ENCODE results near the gene NBPF3. TPM values are rescaled to one million over a fixed set of nuclear protein-coding genes. Genes with fewer than 3 reads are reported as not detected.

The NBPF3 gene
- total and polyA plus RNA-seq, 2 donors from 2014 or later = 5.5 to 12.0 TPM

- TF ChIP-seq CTCF (IDR thresholded peaks at IDR 0.05; ENCODE audit: borderline replicate concordance, extremely low read depth, insufficient read depth) = peak; percentile 74
- H3K36me3 ChIP-seq (ENCODE audit: control insufficient read depth in 2 of 3, insufficient read depth in 3 of 3, low read length in 3 of 3) = no peaks in the 10 kb centered on the region
- DNase-seq (peak; percentile 70 to 87 (median 79)), FAIRE-seq (no peak)
- peak overlapping the region in 2 of 3 donors; percentile 39 to 44 for H3K4me3 ChIP-seq (ENCODE audit: low read length in 3 of 3)
- no peak overlapping the region for H3K9ac ChIP-seq (ENCODE audit: low read length in 3 of 3)
- peaks cover 0 to 15% (median 0%) of the 10 kb centered on the region in 3 donors for H3K4me1 ChIP-seq (ENCODE audit: control insufficient read depth in 2 of 3, insufficient read depth in 2 of 3, low read depth in 1 of 3, low read length in 3 of 3)
- no peaks in the 10 kb centered on the region for H3K27me3 ChIP-seq (ENCODE audit: control insufficient read depth, insufficient read depth, low read length)
- H3K27ac ChIP-seq (ENCODE audit: low read depth in 2 of 2, low read length in 2 of 2) = no peak overlapping the region
- intact Hi-C loops (cut with DNase I) = no loop called here
- H3K9me3 ChIP-seq (ENCODE audit: control insufficient read depth in 2 of 3, insufficient read depth in 1 of 3, low read length in 3 of 3) = no peaks in the 10 kb centered on the region
Measured at GRCh38 chr1:21508580-21509350, 68.8 kb downstream of the NBPF3 start.

GRCh38 chr1:21509351-21510112 lies 69.6 kb downstream of the NBPF3 start, which contains the start of gene ALPL:
ALPL (plus strand) TSS chr1:21509423; CDS start chr1:21554082, 44,659 bp downstream.
- DNase-seq (peak in 3 of 5 donors; percentile 31 to 61 (median 34)), FAIRE-seq (no peak)
- Histone ChIP-seq H3K9ac (ENCODE audit: low read length in 3 of 3) (no peak within 1 kb of the TSS), H3K9me3 (ENCODE audit: control insufficient read depth in 2 of 3, insufficient read depth in 1 of 3, low read length in 3 of 3) (no peaks in the 10 kb centered on the region), H3K4me1 (ENCODE audit: control insufficient read depth in 2 of 3, insufficient read depth in 2 of 3, low read depth in 1 of 3, low read length in 3 of 3) (peaks cover 0 to 15% (median 1%) of the 10 kb centered on the region in 3 donors), H3K36me3 (ENCODE audit: control insufficient read depth in 2 of 3, insufficient read depth in 3 of 3, low read length in 3 of 3) (no peaks in the 10 kb centered on the region), H3K27me3 (ENCODE audit: control insufficient read depth, insufficient read depth, low read length) (no peaks in the 10 kb centered on the region), H3K27ac (ENCODE audit: low read depth in 2 of 2, low read length in 2 of 2) (peak within 1 kb of the TSS in 1 of 2 donors; percentile 24), H3K4me3 (ENCODE audit: low read length in 3 of 3) (peak within 1 kb of the TSS in 2 of 3 donors; percentile 44 to 50)
- intact Hi-C loops (cut with DNase I) = no loop called here
- TF ChIP-seq CTCF (IDR thresholded peaks at IDR 0.05; ENCODE audit: borderline replicate concordance, extremely low read depth, insufficient read depth) = no peak

GRCh38 chr1:21510113-21510493 lies 70.2 kb downstream of the NBPF3 start:
- Histone ChIP-seq H3K27ac (ENCODE audit: low read depth in 2 of 2, low read length in 2 of 2) (peak overlapping the region in 1 of 2 donors; percentile 24), H3K27me3 (ENCODE audit: control insufficient read depth, insufficient read depth, low read length) (no peaks in the 10 kb centered on the region), H3K36me3 (ENCODE audit: control insufficient read depth in 2 of 3, insufficient read depth in 3 of 3, low read length in 3 of 3) (no peaks in the 10 kb centered on the region), H3K9me3 (ENCODE audit: control insufficient read depth in 2 of 3, insufficient read depth in 1 of 3, low read length in 3 of 3) (no peaks in the 10 kb centered on the region), H3K4me1 (ENCODE audit: control insufficient read depth in 2 of 3, insufficient read depth in 2 of 3, low read depth in 1 of 3, low read length in 3 of 3) (peaks cover 0 to 15% (median 3%) of the 10 kb centered on the region in 3 donors), H3K4me3 (ENCODE audit: low read length in 3 of 3) (no peak overlapping the region), H3K9ac (ENCODE audit: low read length in 3 of 3) (no peak overlapping the region)
- DNase-seq (peak in 4 of 5 donors; percentile 31 to 62 (median 56)), FAIRE-seq (no peak)
- no peak for TF ChIP-seq CTCF (IDR thresholded peaks at IDR 0.05; ENCODE audit: borderline replicate concordance, extremely low read depth, insufficient read depth)
- intact Hi-C loops (cut with DNase I) = no loop called here

Data from kidney (tissue), 14 donors.